Peyer's patch (tissue), 4 donors: ENCODE data around the gene ZNF385A.

ENCODE experiments used
- CTCF ChIP-seq, 6 experiments: fragments of 450-650 bp in 4 of 6; fragments of 200-600 bp in 2 of 6; sonication (generic) in 1 of 6; IDR thresholded peaks; one replicate each; pipeline ENCODE4 v1.5.1; 2017 to 2019; ENCODE audit warnings: antibody characterized with exemption in 6 of 6, mild to moderate bottlenecking in 3 of 6, moderate library complexity in 1 of 6
- POLR2A ChIP-seq, 2 donors: fragments of 450-650 bp; IDR thresholded peaks; one replicate each; pipeline ENCODE4 v1.5.1; 2017; ENCODE audit warnings: antibody characterized with exemption in 2 of 2, mild to moderate bottlenecking in 2 of 2, moderate library complexity in 2 of 2

GRCh38 chr12:54424224-54424623 lies 39.7 kb upstream of the ZNF385A start:
- TF ChIP-seq CTCF (IDR thresholded peaks at IDR 0.05) (no peak), POLR2A (IDR thresholded peaks at IDR 0.05) (no peak)
